WTC11 (cell line): ENCODE results near the gene ISG20L2. TPM values are rescaled to one million over a fixed set of nuclear protein-coding genes. Genes with fewer than 3 reads are reported as not detected.

Experiments used
- AR ChIP-seq: fragments of 250-450 bp; sonication (Bioruptor Pico); IDR thresholded peaks from 2 replicates; pipeline ENCODE4 v1.9.0; 2021; ENCODE audit warnings: mild to moderate bottlenecking
- ARID4B ChIP-seq: sonication (generic); formaldehyde crosslinking; IDR thresholded peaks from 2 replicates; pipeline ENCODE4 v1.8.0; 2023; ENCODE audit warnings: missing genetic modification reagents, mild to moderate bottlenecking, borderline replicate concordance
- ERG ChIP-seq: fragments of 250-450 bp; sonication (Bioruptor Pico); IDR thresholded peaks from 2 replicates; pipeline ENCODE4 v1.8.0; 2021; ENCODE audit warnings: mild to moderate bottlenecking
- FOXK1 ChIP-seq: sonication (generic); formaldehyde crosslinking; IDR thresholded peaks from 2 replicates; pipeline ENCODE4 v1.8.0; 2022; ENCODE audit warnings: mild to moderate bottlenecking, moderate library complexity, missing genetic modification reagents
- GRHL2 ChIP-seq: fragments of 250-450 bp; sonication (Bioruptor Pico); IDR thresholded peaks from 2 replicates; pipeline ENCODE4 v1.8.0; 2022; ENCODE audit warnings: mild to moderate bottlenecking, moderate library complexity; ENCODE audit not compliant: insufficient replicate concordance, severe bottlenecking
- JAZF1 ChIP-seq: fragments of 250-450 bp; sonication (Bioruptor Pico); IDR thresholded peaks from 2 replicates; pipeline ENCODE4 v1.9.0; 2021; ENCODE audit warnings: moderate library complexity, mild to moderate bottlenecking, inconsistent platforms
- KAT7 ChIP-seq: sonication (generic); formaldehyde crosslinking; IDR thresholded peaks from 2 replicates; pipeline ENCODE4 v1.8.1; 2023; ENCODE audit warnings: missing genetic modification reagents, mild to moderate bottlenecking, borderline replicate concordance
- MXD4 ChIP-seq: fragments of 250-450 bp; sonication (Bioruptor Pico); IDR thresholded peaks from 2 replicates; pipeline ENCODE4 v1.8.0; 2021; ENCODE audit warnings: mild to moderate bottlenecking, moderate library complexity, borderline replicate concordance
- NFATC4 ChIP-seq: fragments of 250-450 bp; sonication (Bioruptor Pico); IDR thresholded peaks from 2 replicates; pipeline ENCODE4 v1.9.0; 2021; ENCODE audit warnings: mild to moderate bottlenecking
- NFYB ChIP-seq: sonication (generic); formaldehyde crosslinking; conservative IDR thresholded peaks from 2 replicates; pipeline ENCODE4 v1.8.0; 2022; ENCODE audit warnings: low read depth, missing genetic modification reagents
- NR3C1 ChIP-seq: sonication (generic); formaldehyde crosslinking; conservative IDR thresholded peaks from 2 replicates; pipeline ENCODE4 v1.8.1; 2023; ENCODE audit warnings: low read depth, mild to moderate bottlenecking, missing genetic modification reagents
- OVOL2 ChIP-seq: fragments of 250-450 bp; sonication (Bioruptor Pico); IDR thresholded peaks from 2 replicates; pipeline ENCODE4 v1.9.0; 2021; ENCODE audit warnings: mild to moderate bottlenecking, borderline replicate concordance
- PRDM15 ChIP-seq: sonication (generic); formaldehyde crosslinking; IDR thresholded peaks from 2 replicates; pipeline ENCODE4 v1.8.0; 2022; ENCODE audit warnings: missing genetic modification reagents
- SMAD4 ChIP-seq: sonication (generic); formaldehyde crosslinking; IDR thresholded peaks from 2 replicates; pipeline ENCODE4 v1.8.0; 2022; ENCODE audit warnings: mild to moderate bottlenecking, missing genetic modification reagents
- SOX15 ChIP-seq: fragments of 250-450 bp; sonication (Bioruptor Pico); IDR thresholded peaks from 2 replicates; pipeline ENCODE4 v1.9.0; 2021; ENCODE audit warnings: mild to moderate bottlenecking
- USF1 ChIP-seq: sonication (generic); formaldehyde crosslinking; IDR thresholded peaks from 2 replicates; pipeline ENCODE4 v1.8.0; 2022; ENCODE audit warnings: mild to moderate bottlenecking, missing genetic modification reagents
- ZMAT4 ChIP-seq: fragments of 250-450 bp; sonication (Bioruptor Pico); IDR thresholded peaks from 2 replicates; pipeline ENCODE4 v1.9.0; 2021; ENCODE audit warnings: mild to moderate bottlenecking
- ZNF121 ChIP-seq: sonication (generic); formaldehyde crosslinking; IDR thresholded peaks from 2 replicates; pipeline ENCODE4 v1.8.0; 2023; ENCODE audit warnings: missing genetic modification reagents
- ZNF232 ChIP-seq: sonication (generic); formaldehyde crosslinking; IDR thresholded peaks from 2 replicates; pipeline ENCODE4 v1.8.0; 2022; ENCODE audit warnings: mild to moderate bottlenecking, missing genetic modification reagents
- total RNA-seq: library from RNA; stranded (reverse); gene quantifications from 3 replicates; pipeline ENCODE4 v1.2.3, GENCODE V29; 2021

ISG20L2 gene
- total RNA-seq, 1 experiment from 2014 or later = 43.8 TPM

GRCh38 chr1:156727926-156728598 lies 504 bp downstream of the ISG20L2 start, which contains the start of gene METTL25B (continued):
- TF ChIP-seq PRDM15 (CRISPR knock-in tag) = no peak
- TF ChIP-seq NFATC4 (CRISPR knock-in tag) = no peak
- TF ChIP-seq ERG = no peak
- no peak for TF ChIP-seq MXD4 (CRISPR knock-in tag)
- TF ChIP-seq SOX15 (CRISPR knock-in tag) = no peak
- 0 out of 2 replicates have a peak, but pooled peaks have one; percentile 4 for TF ChIP-seq KAT7 (CRISPR knock-in tag)
- peak; percentile 31; the same call in 1 of the 2 replicates for TF ChIP-seq ARID4B (CRISPR knock-in tag)
- TF ChIP-seq ZNF121 (CRISPR knock-in tag) = no peak
- no peak for TF ChIP-seq SMAD4 (CRISPR knock-in tag)
- TF ChIP-seq FOXK1 (CRISPR knock-in tag) = no peak; the same call in 1 of the 2 replicates
- no peak for TF ChIP-seq NR3C1 (CRISPR knock-in tag)
- TF ChIP-seq GRHL2 (CRISPR knock-in tag) = no peak
- no peak for TF ChIP-seq JAZF1 (CRISPR knock-in tag)
- no peak for TF ChIP-seq OVOL2 (CRISPR knock-in tag)
- TF ChIP-seq AR (CRISPR knock-in tag) = no peak
- TF ChIP-seq ZMAT4 = no peak
- TF ChIP-seq ZNF232 (CRISPR knock-in tag) = no peak
- TF ChIP-seq NFYB (CRISPR knock-in tag) = no peak
- TF ChIP-seq USF1 (CRISPR knock-in tag) = peak; percentile 31; the same call in 1 of the 2 replicates
